ENCODE results near the gene PRSS8.
"Not testable (repeated sequence)": the region's sequence is repeated elsewhere in the genome, so short reads cannot be mapped to it uniquely, and the experiment has no call there.

PRSS8 gene

GRCh38 chr16:31142109-31143010 lies 6.8 kb upstream of the PRSS8 start:
- TF ChIP-seq JUND (IDR thresholded peaks at IDR 0.05; ENCODE audit: low read depth) = no peak
- in situ Hi-C loops (cut with HindIII; ENCODE audit: low pct_unique_long_range_greater_than_20kb, low sequenced_read_pairs) = no loop called here
- peak; percentile 97 to 99 for DNase-seq (ENCODE audit: low read depth in 1 of 2, low spot score in 1 of 2)

GRCh38 chr16:31141489-31142108 lies 6.1 kb upstream of the PRSS8 start:
- in situ Hi-C loops (cut with HindIII; ENCODE audit: low pct_unique_long_range_greater_than_20kb, low sequenced_read_pairs) = no loop called here
- peak in 1 of 2 experiments; percentile 40 for DNase-seq (ENCODE audit: low read depth in 1 of 2, low spot score in 1 of 2)

GRCh38 chr16:31141071-31141469 lies 5.5 kb upstream of the PRSS8 start:
- in situ Hi-C loops (cut with HindIII; ENCODE audit: low pct_unique_long_range_greater_than_20kb, low sequenced_read_pairs); DNase-seq (ENCODE audit: low read depth in 1 of 2, low spot score in 1 of 2): not testable (repeated sequence)

More at GRCh38 chr16:31141489-31142108, 6.1 kb upstream of the PRSS8 start:
- TF ChIP-seq JUND (IDR thresholded peaks at IDR 0.05; ENCODE audit: low read depth) = no peak

- in situ Hi-C loops (cut with HindIII; ENCODE audit: low pct_unique_long_range_greater_than_20kb, low sequenced_read_pairs) = no loop called here
- peak in 1 of 2 experiments; percentile 78 for DNase-seq (ENCODE audit: low read depth in 1 of 2, low spot score in 1 of 2)
- TF ChIP-seq JUND (IDR thresholded peaks at IDR 0.05; ENCODE audit: low read depth) = no peak
Observed at GRCh38 chr16:31138621-31139578, 3.4 kb upstream of the PRSS8 start.

GRCh38 chr16:31136822-31137499 lies 1.4 kb upstream of the PRSS8 start:
- DNase-seq (ENCODE audit: low read depth in 1 of 2, low spot score in 1 of 2); in situ Hi-C loops (cut with HindIII; ENCODE audit: low pct_unique_long_range_greater_than_20kb, low sequenced_read_pairs): not testable (repeated sequence)

GRCh38 chr16:31136287-31136662 lies 748 bp upstream of the PRSS8 start:
- no peak for DNase-seq (ENCODE audit: low read depth in 1 of 2, low spot score in 1 of 2)
- TF ChIP-seq JUND (IDR thresholded peaks at IDR 0.05; ENCODE audit: low read depth) = no peak
- in situ Hi-C loops (cut with HindIII; ENCODE audit: low pct_unique_long_range_greater_than_20kb, low sequenced_read_pairs) = no loop called here

GRCh38 chr16:31134625-31135534 lies 647 bp downstream of the PRSS8 start:
- in situ Hi-C loops (cut with HindIII; ENCODE audit: low pct_unique_long_range_greater_than_20kb, low sequenced_read_pairs) = no loop called here
- TF ChIP-seq JUND (IDR thresholded peaks at IDR 0.05; ENCODE audit: low read depth) = no peak
- DNase-seq (ENCODE audit: low read depth in 1 of 2, low spot score in 1 of 2) = peak in 1 of 2 experiments; percentile 67

- in situ Hi-C loops (cut with HindIII; ENCODE audit: low pct_unique_long_range_greater_than_20kb, low sequenced_read_pairs) = no loop called here
- no peak for DNase-seq (ENCODE audit: low read depth in 1 of 2, low spot score in 1 of 2)
- no peak for TF ChIP-seq JUND (IDR thresholded peaks at IDR 0.05; ENCODE audit: low read depth)
Observed at GRCh38 chr16:31134091-31134571, 1.4 kb downstream of the PRSS8 start.

- in situ Hi-C loops (cut with HindIII; ENCODE audit: low pct_unique_long_range_greater_than_20kb, low sequenced_read_pairs) = no loop called here
- DNase-seq (ENCODE audit: low read depth in 1 of 2, low spot score in 1 of 2) = no peak
- no peak for TF ChIP-seq JUND (IDR thresholded peaks at IDR 0.05; ENCODE audit: low read depth)
Observed at GRCh38 chr16:31133046-31133501, 2.5 kb downstream of the PRSS8 start.

GRCh38 chr16:31132303-31132979 lies 3.1 kb downstream of the PRSS8 start:
- no peak for DNase-seq (ENCODE audit: low read depth in 1 of 2, low spot score in 1 of 2)
- in situ Hi-C loops (cut with HindIII; ENCODE audit: low pct_unique_long_range_greater_than_20kb, low sequenced_read_pairs) = no loop called here
- no peak for TF ChIP-seq JUND (IDR thresholded peaks at IDR 0.05; ENCODE audit: low read depth)

Measured in T47D (cell line).